ENCODE data around the gene GALNT1.

DNA sequence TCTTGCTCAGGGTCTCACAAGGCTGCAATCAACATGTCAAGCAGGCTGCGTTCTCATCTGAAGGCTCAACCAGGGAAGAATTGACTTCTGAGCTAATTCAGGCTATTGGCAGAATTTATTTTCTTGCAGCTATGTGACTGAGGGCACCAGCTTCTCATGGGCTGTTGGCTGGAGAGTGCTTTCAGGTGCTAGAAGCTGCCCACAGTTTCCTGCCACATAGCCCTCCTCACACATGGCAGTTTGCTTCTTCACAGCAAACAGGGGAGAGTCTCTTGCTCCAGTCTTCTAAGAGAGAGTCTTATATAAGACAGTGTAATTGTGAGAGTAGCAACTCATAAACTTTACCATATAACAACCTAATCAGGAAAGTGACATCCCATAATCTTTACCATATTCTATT lies 46.2 kb upstream of the GALNT1 start:
- TF ChIP-seq, protein P1, sequence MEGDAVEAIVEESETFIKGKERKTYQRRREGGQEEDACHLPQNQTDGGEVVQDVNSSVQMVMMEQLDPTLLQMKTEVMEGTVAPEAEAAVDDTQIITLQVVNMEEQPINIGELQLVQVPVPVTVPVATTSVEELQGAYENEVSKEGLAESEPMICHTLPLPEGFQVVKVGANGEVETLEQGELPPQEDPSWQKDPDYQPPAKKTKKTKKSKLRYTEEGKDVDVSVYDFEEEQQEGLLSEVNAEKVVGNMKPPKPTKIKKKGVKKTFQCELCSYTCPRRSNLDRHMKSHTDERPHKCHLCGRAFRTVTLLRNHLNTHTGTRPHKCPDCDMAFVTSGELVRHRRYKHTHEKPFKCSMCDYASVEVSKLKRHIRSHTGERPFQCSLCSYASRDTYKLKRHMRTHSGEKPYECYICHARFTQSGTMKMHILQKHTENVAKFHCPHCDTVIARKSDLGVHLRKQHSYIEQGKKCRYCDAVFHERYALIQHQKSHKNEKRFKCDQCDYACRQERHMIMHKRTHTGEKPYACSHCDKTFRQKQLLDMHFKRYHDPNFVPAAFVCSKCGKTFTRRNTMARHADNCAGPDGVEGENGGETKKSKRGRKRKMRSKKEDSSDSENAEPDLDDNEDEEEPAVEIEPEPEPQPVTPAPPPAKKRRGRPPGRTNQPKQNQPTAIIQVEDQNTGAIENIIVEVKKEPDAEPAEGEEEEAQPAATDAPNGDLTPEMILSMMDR (IDR thresholded peaks at IDR 0.05), result no peak
- TF ChIP-seq EZH2 (IDR thresholded peaks at IDR 0.05; ENCODE audit: borderline replicate concordance, insufficient read depth, low read depth, low read length, poor library complexity, severe bottlenecking), result no peak
